D721Med (cell line): ENCODE results near the gene FOXP1.
A peak's percentile ranks its signal among the peaks of the same experiment; 100 is the strongest.

Experiments
- DNase-seq: peaks from one replicate; pipeline ENCODE4 v3.0.0; 2011; ENCODE audit warnings: low spot score; ENCODE audit not compliant: insufficient read length
- FAIRE-seq: peaks from 2 replicates; lab custom pipeline; 2011; peaks lifted over from hg19 to GRCh38; lab: Jason Lieb, UNC
- CTCF ChIP-seq: IDR thresholded peaks from 2 replicates; pipeline ENCODE4 v1.5.1; 2012; ENCODE audit warnings: mild to moderate bottlenecking, control low read depth; ENCODE audit not compliant: insufficient read depth; ENCODE audit errors: missing control alignments

Gene FOXP1

GRCh38 chr3:71456826-71457225, 126.7 kb downstream of the FOXP1 start:
- DNase-seq = no peak
- no peak for FAIRE-seq
- TF ChIP-seq CTCF = no peak

GRCh38 chr3:71456156-71456555, 127.4 kb downstream of the FOXP1 start:
- no peak for DNase-seq
- TF ChIP-seq CTCF = no peak
- FAIRE-seq = no peak

- no peak for DNase-seq
- FAIRE-seq = no peak
- no peak for TF ChIP-seq CTCF
Observed at GRCh38 chr3:71454512-71455403, 128.8 kb downstream of the FOXP1 start.

GRCh38 chr3:71453822-71454511, 129.6 kb downstream of the FOXP1 start:
- DNase-seq (no peak), FAIRE-seq (no peak)
- no peak for TF ChIP-seq CTCF

GRCh38 chr3:71453319-71453718, 130.2 kb downstream of the FOXP1 start:
- TF ChIP-seq CTCF = no peak

GRCh38 chr3:71451812-71452211, 131.7 kb downstream of the FOXP1 start:
- DNase-seq (no peak), FAIRE-seq (no peak)
- no peak for TF ChIP-seq CTCF

More at GRCh38 chr3:71453319-71453718, 130.2 kb downstream of the FOXP1 start:
- DNase-seq (no peak), FAIRE-seq (peak; percentile 76)
